IgD-negative memory B cell (primary cell): ENCODE results near the gene RHO. TPM values are rescaled to one million over a fixed set of nuclear protein-coding genes. Genes with fewer than 3 reads are reported as not detected.

Experiments
- H3K27ac Mint-ChIP-seq, 3 donors: one replicate each; pipeline ENCODE4 v1.8.0; 2020 to 2022; ENCODE audit warnings: mild to moderate bottlenecking in 3 of 3, mixed read lengths in 3 of 3, moderate library complexity in 1 of 3
- H3K27me3 Mint-ChIP-seq: one replicate; pipeline ENCODE4 v1.8.0; 2021; ENCODE audit warnings: mixed read lengths
- H3K36me3 Mint-ChIP-seq: one replicate; pipeline ENCODE4 v1.8.0; 2020; ENCODE audit warnings: mild to moderate bottlenecking, mixed read lengths
- H3K4me1 Mint-ChIP-seq, 3 donors: one replicate each; pipeline ENCODE4 v1.8.0; 2020 to 2022; ENCODE audit warnings: mixed read lengths in 3 of 3, mild to moderate bottlenecking in 1 of 3
- H3K4me3 Mint-ChIP-seq, 4 donors: one replicate each; pipeline ENCODE4 v1.8.0; 2020 to 2022; ENCODE audit warnings: mild to moderate bottlenecking in 4 of 4, mixed read lengths in 4 of 4, moderate library complexity in 3 of 4
- H3K9me3 Mint-ChIP-seq, 3 donors: one replicate each; pipeline ENCODE4 v1.8.0; 2020 to 2021; ENCODE audit warnings: mixed read lengths in 3 of 3, mild to moderate bottlenecking in 1 of 3
- polyA plus RNA-seq: library from polyadenylated mRNA; unstranded; fragments of 300-500 nt; fragmentation: Illumina TruSeq; gene quantifications from one replicate; pipeline ENCODE4 v1.2.3, GENCODE V29; 2021

RHO gene
- polyA plus RNA-seq, 1 donor from 2014 or later, result not detected

DNA sequence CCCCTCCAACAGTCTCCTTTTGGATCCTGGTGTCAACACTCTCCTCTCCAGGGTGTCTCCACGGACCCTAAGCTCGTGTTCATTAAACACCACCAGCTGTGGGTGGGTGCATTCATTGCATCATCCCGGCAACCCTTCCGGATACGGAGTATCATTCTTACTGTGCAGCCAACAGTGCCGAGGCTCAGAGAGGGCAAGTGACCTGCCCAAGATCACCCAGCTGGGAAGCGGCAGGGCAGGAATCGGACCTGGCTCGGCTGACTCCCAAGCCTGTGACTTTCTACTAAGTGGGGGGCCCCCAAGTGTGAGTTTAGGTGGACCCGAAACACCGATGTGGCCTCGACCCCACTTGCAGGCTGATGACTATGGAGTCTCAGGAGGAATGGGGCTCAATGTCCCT is 34.9 kb downstream of the RHO start:
- Mint-ChIP-seq H3K4me1 (peaks cover 0 to 4% (median 2%) of the 10 kb centered on the region in 3 donors), H3K36me3 (peaks cover 2% of the 10 kb centered on the region), H3K27ac (peak overlapping the region in 1 of 3 donors; percentile 71), H3K4me3 (no peak overlapping the region), H3K9me3 (no peaks in the 10 kb centered on the region), H3K27me3 (peaks cover 1% of the 10 kb centered on the region)

GRCh38 chr3:129563850-129564535 is 35.6 kb downstream of the RHO start:
- Mint-ChIP-seq H3K36me3 (peaks cover 2% of the 10 kb centered on the region), H3K4me1 (peaks cover 0 to 4% (median 2%) of the 10 kb centered on the region in 3 donors), H3K9me3 (no peaks in the 10 kb centered on the region), H3K27me3 (peaks cover 1% of the 10 kb centered on the region), H3K4me3 (no peak overlapping the region), H3K27ac (peak overlapping the region in 1 of 3 donors; percentile 71)

DNA sequence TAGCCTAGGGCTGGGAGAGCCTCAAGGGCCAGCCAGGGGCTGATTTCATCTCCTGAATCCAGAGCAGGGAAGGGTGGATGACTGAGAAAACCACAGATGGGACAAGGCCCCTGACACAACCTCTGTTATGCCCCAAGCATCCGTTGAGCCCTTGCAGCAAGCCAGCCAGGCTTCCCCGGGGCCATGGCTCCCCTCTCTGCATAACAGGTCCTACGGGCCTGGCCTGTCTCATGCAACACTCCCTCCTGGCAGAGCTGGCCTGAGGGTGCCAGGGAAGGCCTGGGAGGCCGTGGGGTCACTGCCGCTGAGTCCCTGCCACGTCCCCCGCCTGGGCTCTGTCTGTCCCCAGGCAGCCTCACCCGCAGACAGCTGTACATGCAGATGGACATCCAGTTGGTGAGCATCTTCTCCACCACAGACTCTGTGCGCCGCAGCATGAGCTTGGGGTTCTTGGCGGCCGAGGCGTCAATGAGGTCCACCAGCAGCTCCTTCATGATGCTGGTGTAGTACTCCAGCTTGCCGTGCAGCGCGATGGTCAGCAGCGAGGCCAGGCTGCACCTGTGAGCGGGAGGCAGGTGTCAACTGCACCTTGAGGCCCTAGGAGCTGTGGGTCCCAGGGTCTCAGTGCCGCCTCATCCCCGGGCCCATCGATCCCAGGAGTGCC is 36.7 kb downstream of the RHO start:
- Mint-ChIP-seq H3K9me3 (no peaks in the 10 kb centered on the region), H3K4me1 (peaks cover 0 to 4% (median 2%) of the 10 kb centered on the region in 3 donors), H3K36me3 (peaks cover 2% of the 10 kb centered on the region), H3K27me3 (no peaks in the 10 kb centered on the region), H3K27ac (no peak overlapping the region), H3K4me3 (no peak overlapping the region)

GRCh38 chr3:129565902-129566301 is 37.5 kb downstream of the RHO start:
- no peaks in the 10 kb centered on the region for H3K9me3 Mint-ChIP-seq
- H3K36me3 Mint-ChIP-seq, result peaks cover 2% of the 10 kb centered on the region
- H3K4me3 Mint-ChIP-seq, result no peak overlapping the region
- H3K4me1 Mint-ChIP-seq, result no peaks in the 10 kb centered on the region
- no peaks in the 10 kb centered on the region for H3K27me3 Mint-ChIP-seq
- H3K27ac Mint-ChIP-seq, result no peak overlapping the region

DNA sequence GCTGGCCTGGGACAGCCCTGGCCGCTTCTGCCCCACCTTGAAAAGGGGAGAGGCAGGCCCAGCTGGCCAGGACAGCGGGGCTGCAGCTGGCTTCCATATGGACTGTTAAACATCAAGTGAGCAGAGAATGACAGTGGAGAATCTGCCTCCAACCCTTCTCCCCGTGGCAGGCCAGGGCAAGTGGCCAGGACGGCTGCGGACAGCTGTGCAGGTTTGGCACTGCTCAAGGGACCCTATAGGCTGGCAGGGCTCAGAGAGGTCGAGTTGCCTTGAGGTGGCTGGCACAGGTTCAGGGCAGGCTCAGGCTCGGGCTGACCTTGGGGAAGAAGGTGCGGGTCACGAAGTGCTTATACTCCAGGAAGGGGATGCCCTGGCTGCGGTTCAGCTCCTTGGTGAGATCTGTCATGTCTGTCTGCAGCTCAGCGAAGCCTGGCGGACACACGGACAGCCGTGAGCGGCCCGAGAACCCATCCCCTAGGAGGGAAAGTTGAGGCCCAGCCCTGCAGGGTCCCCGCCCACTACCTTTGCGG is 38.8 kb downstream of the RHO start:
- no peak overlapping the region for H3K27ac Mint-ChIP-seq
- no peaks in the 10 kb centered on the region for H3K27me3 Mint-ChIP-seq
- peaks cover 0 to 4% (median 2%) of the 10 kb centered on the region in 3 donors for H3K4me1 Mint-ChIP-seq
- H3K4me3 Mint-ChIP-seq, result no peak overlapping the region
- H3K36me3 Mint-ChIP-seq, result peaks cover 5% of the 10 kb centered on the region
- no peaks in the 10 kb centered on the region for H3K9me3 Mint-ChIP-seq

DNA sequence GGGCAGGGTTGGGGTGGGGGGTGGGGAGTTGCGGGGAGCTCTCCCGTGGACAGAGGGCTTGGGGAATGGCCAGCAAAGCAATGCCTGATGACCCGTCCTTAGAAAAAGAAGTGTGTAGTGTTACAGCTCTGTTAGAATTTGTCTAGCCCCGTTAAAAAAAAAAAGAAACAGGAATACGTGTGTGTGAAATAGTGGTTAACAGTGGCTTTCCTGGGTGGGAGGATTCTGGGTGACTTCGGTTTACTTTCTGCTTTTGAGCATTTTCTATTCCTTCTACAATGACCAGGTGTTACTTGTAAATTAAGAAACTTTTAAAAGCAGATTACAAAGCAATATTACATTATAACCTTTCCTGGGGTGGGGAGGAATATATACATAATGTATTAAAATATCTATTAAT is 39.5 kb downstream of the RHO start:
- no peaks in the 10 kb centered on the region for H3K27me3 Mint-ChIP-seq
- no peak overlapping the region for H3K4me3 Mint-ChIP-seq
- H3K4me1 Mint-ChIP-seq, result peaks cover 0 to 6% (median 2%) of the 10 kb centered on the region in 3 donors
- no peak overlapping the region for H3K27ac Mint-ChIP-seq
- H3K9me3 Mint-ChIP-seq, result no peaks in the 10 kb centered on the region
- H3K36me3 Mint-ChIP-seq, result peaks cover 5% of the 10 kb centered on the region

GRCh38 chr3:129569856-129570255 is 41.4 kb downstream of the RHO start:
- Mint-ChIP-seq H3K9me3 (no peaks in the 10 kb centered on the region), H3K4me1 (peaks cover 6 to 13% (median 10%) of the 10 kb centered on the region in 3 donors), H3K4me3 (no peak overlapping the region), H3K27me3 (no peaks in the 10 kb centered on the region), H3K36me3 (peaks cover 3% of the 10 kb centered on the region), H3K27ac (no peak overlapping the region)

DNA sequence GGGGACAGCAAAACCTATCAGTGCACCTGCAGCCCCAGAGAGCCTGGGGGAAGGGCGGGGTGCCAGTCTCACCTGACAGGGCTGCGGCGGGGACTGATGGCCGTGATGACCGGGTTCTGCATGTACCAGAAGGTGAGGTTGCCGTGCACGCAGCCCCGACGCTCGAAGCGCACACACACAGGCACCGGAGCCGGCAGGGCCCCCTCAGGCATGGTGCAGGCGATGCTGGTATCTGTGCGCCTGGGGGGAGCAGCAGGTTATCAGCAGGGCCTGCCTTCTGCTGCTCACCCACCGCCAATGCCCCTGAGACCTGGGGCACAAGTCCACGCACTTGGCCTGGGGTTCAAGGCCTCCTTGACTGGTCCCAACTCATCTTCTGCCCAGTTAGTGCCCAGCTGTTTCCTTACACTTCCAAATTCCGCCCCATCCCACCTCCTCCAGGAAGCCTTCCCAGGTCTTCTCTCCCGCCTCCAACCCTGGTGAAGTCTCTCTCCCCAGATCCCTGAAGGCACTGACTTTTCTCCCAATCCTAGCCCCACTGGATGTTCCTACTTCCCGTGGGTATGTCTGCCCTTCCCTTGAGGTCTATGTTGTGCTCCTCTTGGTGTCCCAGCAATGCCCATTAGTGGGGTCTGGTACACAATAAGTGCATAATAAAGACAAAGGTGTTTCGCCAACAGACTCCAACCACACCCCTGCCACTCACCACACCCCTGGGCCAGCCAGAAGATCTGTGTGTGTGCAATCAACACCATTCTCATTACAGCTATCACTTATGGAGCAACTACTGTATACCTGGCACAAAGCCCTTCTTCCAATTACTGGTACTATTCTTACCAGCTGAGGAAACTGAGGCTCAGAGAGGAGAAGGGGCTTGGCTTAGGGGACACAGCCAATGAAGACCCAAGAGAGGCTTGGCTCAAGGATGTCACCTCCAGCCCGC is 43.4 kb downstream of the RHO start:
- H3K4me1 Mint-ChIP-seq, result peaks cover 21 to 22% (median 21%) of the 10 kb centered on the region in 3 donors
- no peaks in the 10 kb centered on the region for H3K27me3 Mint-ChIP-seq
- H3K27ac Mint-ChIP-seq, result peak overlapping the region in 1 of 3 donors; percentile 77
- peaks cover 3% of the 10 kb centered on the region for H3K36me3 Mint-ChIP-seq
- H3K4me3 Mint-ChIP-seq, result no peak overlapping the region
- H3K9me3 Mint-ChIP-seq, result no peaks in the 10 kb centered on the region

GRCh38 chr3:129572603-129573002 is 44.2 kb downstream of the RHO start:
- Mint-ChIP-seq H3K9me3 (no peaks in the 10 kb centered on the region), H3K4me1 (peaks cover 23 to 25% (median 23%) of the 10 kb centered on the region in 3 donors), H3K36me3 (peaks cover 3% of the 10 kb centered on the region), H3K27ac (peak overlapping the region in 2 of 3 donors; percentile 77 to 95), H3K27me3 (no peaks in the 10 kb centered on the region), H3K4me3 (no peak overlapping the region)

- peak overlapping the region in 2 of 4 donors; percentile 38 to 83 for H3K4me3 Mint-ChIP-seq
- no peaks in the 10 kb centered on the region for H3K27me3 Mint-ChIP-seq
- peaks cover 3% of the 10 kb centered on the region for H3K36me3 Mint-ChIP-seq
- H3K27ac Mint-ChIP-seq, result peak overlapping the region in 1 of 3 donors; percentile 95
- H3K4me1 Mint-ChIP-seq, result peaks cover 29 to 32% (median 32%) of the 10 kb centered on the region in 3 donors
- H3K9me3 Mint-ChIP-seq, result no peaks in the 10 kb centered on the region
These were observed 45.1 kb downstream of the RHO start for GRCh38 chr3:129573493-129573892.

DNA sequence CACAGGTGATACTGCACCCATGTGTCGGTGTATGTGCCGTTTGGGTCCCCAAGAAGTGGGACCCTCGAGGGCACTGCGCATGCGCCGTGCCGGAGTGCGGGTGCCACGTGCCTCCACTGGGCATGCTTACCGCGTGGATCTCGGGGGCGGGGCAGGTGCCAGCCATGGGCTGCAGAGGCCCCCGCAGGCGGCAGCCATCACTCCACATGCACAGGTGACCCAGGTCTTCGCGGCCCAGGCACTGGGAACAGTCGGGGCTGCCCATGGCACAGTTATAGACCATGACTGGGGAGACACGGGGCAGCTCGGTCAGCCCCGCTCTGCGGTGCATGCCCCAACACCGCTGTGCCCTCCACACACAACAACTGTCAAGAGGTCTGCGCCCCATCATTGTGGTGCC is 45.8 kb downstream of the RHO start:
- no peak overlapping the region for H3K4me3 Mint-ChIP-seq
- H3K27ac Mint-ChIP-seq, result peak overlapping the region; percentile 59 to 96 (median 80)
- H3K4me1 Mint-ChIP-seq, result peaks cover 29 to 36% (median 34%) of the 10 kb centered on the region in 3 donors
- peaks cover 3% of the 10 kb centered on the region for H3K36me3 Mint-ChIP-seq
- no peaks in the 10 kb centered on the region for H3K27me3 Mint-ChIP-seq
- no peaks in the 10 kb centered on the region for H3K9me3 Mint-ChIP-seq

DNA sequence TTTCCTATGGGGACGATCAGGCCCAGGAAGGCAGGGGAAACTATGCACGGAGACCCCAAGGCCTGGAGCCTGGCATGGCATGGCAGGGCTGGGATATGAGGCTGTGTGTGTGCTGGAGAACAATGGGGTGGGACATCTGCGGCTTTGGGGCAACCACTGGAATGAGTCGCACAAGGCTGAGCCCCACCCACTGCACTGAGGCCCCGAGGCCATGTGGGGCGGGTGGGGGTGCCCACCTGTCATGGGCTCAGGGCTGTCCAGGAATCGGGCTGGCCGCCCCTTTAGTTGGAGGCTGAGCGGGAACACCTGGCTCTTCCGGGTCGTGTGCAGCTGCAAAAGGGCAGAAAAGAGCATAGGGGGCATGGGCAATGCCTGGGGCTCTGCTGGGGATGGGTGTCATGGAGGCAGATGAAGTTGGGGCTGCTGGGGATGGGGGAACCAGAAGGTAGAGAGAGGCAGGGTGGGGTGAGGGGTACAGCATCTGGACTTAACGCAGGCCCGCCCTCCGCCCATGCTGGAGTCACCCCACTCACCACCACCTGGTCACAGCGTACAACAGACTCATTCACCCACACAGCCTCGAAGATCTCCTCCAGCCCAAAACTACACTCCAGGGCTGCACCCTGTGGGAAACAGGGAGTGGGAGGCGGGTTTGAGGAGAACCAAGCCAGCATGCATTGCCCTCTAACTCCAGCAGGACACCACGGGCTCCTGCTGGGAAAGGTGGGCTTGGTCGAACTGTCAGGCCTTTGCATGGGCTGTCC is 47.0 kb downstream of the RHO start:
- Mint-ChIP-seq H3K27ac (peak overlapping the region in 2 of 3 donors; percentile 96 to 97), H3K36me3 (peaks cover 3% of the 10 kb centered on the region), H3K4me1 (peaks cover 34 to 37% (median 37%) of the 10 kb centered on the region in 3 donors), H3K4me3 (peak overlapping the region in 2 of 4 donors; percentile 84 to 92), H3K9me3 (no peaks in the 10 kb centered on the region), H3K27me3 (no peaks in the 10 kb centered on the region)

- peaks cover 36 to 39% (median 37%) of the 10 kb centered on the region in 3 donors for H3K4me1 Mint-ChIP-seq
- peaks cover 3% of the 10 kb centered on the region for H3K36me3 Mint-ChIP-seq
- H3K4me3 Mint-ChIP-seq, result peak overlapping the region in 2 of 4 donors; percentile 87 to 92
- no peaks in the 10 kb centered on the region for H3K27me3 Mint-ChIP-seq
- no peaks in the 10 kb centered on the region for H3K9me3 Mint-ChIP-seq
- H3K27ac Mint-ChIP-seq, result peak overlapping the region; percentile 96 to 97 (median 97)
These were observed 47.6 kb downstream of the RHO start for GRCh38 chr3:129575997-129576384.
